Activated CD8-positive, alpha-beta memory T cell treated with anti-CD3 and anti-CD28 coated beads for 36 hours (primary cell): Measurements from ENCODE around the gene TBCB. TPM values are rescaled to one million over a fixed set of nuclear protein-coding genes. Genes with fewer than 3 reads are reported as not detected.

ENCODE experiments used
- CTCF ChIA-PET: fragments of 350-600 bp; sonication (Branson Sonifier 250); formaldehyde crosslinking; loops from one replicate; lab custom pipeline; 2021; ENCODE audit warnings: antibody characterized with exemption; lab: Charles Lee
- POLR2A ChIA-PET: fragments of 350-600 bp; sonication (Branson Sonifier 250); formaldehyde crosslinking; loops from one replicate; lab custom pipeline; 2021; ENCODE audit warnings: antibody characterized with exemption; lab: Charles Lee
- total RNA-seq, 2 experiments: library from RNA; stranded (reverse); gene quantifications; one replicate each; pipeline ENCODE4 v1.2.3, GENCODE V29; 2021

The TBCB gene
- total RNA-seq, 2 experiments from 2014 or later, result 114 to 121 TPM

GRCh38 chr19:36099166-36099785 lies 16.0 kb upstream of the TBCB start:
- CTCF ChIA-PET, result interaction anchor here (0.9 to 1.2 kb wide), 2 partner anchors 12 to 38 kb away, joined by 3 to 4 read pairs; partner anchors contain the start of gene OVOL3
- POLR2A ChIA-PET, result no interaction called here

DNA sequence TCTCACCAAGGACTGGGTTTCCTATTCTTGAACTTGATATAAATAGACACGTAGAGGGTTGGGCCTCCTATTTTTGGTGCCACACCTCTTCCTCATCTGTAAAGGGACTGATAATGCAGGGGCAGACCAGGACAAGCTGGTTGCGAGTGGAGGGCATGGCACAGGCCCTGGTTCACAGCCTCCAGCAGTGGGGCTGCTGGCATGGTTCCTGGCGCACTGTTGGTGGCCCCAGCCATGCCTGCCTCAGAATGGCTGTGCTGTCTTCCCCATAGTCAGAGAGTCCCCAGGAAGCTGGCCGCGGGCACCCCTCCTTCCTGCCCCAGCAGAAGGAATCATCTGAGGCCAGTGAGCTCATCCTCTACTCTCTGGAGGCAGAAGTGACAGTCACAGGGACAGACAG lies 14.8 kb upstream of the TBCB start:
- POLR2A ChIA-PET, result no interaction called here
- CTCF ChIA-PET, result interaction anchor here (0.9 to 1.2 kb wide), 2 partner anchors 10 to 39 kb away, joined by 3 to 4 read pairs; partner anchors contain the start of gene OVOL3

DNA sequence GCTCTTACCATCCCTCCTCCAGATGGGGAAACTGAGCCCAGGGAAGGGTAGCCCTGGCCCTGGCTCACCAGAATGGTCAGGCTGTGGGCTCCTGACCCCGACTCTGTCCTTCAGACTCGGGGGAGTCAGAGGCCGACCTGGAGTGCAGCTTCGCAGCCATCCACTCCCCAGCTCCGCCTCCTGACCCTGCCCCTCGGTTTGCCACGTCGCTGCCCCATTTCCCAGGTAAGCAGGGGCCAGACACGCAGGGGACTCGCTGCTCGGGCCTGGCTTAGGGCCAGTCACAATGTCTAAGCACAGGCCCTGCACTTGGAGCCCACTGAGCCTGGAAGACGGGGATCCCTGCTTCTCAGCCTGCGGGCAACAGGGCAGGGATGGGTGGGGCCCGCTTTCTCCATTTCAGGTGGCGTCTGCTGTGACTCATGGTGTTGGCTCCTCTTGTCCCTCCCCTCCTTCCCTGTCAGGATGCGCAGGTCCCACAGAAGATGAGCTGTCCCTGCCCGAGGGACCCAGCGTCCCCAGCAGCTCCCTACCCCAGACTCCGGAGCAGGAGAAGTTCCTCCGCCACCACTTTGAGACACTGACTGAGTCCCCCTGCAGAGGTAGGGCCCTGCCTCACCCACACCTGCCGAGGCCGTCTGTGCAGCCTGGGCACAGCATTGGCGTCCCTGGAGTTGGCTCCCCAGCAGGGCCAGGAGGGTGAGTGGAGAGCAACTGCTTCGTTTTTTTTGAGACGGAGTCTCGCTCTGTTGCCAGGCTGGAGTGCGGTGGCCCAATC lies 13.5 kb upstream of the TBCB start:
- POLR2A ChIA-PET, result no interaction called here
- CTCF ChIA-PET, result no interaction called here

DNA sequence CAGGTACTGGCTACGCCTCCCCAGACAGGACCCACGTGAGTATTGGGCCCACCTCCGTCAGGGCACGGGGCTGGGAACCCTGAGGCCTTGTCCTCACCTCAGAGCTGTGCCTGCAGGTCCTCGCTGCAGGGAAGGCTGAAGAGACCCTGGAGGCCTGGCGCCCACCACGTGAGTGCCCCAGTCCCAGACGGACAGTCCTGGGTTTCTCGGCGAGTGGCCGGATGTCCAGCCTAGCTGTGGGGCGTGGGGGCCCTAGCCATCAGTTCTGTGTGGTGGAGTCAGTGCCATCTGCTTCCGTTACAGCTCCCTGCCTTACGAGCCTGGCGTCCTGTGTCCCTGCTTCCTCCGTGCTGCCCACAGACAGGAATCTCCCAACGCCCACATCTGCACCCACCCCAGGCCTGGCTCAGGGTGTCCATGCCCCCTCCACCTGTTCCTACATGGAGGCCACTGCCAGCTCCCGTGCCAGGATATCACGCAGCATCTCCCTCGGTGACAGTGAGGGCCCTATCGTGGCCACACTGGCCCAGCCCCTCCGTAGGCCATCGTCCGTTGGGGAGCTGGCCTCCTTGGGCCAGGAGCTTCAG lies 12.1 kb upstream of the TBCB start:
- CTCF ChIA-PET, result interaction anchor here (1.0 kb wide), 1 partner anchor 50 kb away, joined by 3 read pairs; no protein-coding TSS in a partner anchor
- POLR2A ChIA-PET, result no interaction called here

DNA sequence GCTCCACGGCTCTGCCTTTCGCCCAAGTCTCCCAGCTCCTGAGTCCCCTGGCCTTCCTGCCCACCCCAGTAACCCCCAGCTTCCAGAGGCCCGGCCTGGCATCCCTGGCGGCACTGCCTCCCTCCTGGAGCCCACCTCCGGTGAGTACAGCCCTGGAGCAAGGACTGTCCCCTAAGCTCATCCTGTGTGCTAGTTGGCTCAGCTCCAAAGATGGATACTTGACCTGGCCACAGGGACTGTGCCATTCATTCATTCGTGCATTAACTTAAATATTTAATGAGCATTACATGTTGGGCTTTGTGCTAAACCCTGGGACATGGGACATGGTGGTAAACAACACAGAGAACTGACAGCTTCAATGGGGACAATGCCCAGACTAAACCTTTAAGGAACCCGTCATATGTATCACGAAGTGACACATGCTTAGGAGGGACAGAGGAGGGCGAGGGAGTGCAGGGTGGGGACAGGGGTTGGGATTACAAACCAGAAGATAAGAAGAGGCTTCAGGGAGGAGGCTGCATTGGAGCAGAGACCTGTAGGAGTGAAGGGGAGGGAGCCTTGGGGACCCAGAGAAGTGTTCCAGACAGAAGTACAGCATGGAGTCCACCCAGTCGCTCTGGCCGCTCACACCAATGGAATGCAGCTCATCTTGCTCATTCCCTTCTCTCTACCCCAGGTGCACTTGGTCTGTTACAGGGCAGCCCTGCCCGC lies 11.3 kb upstream of the TBCB start:
- POLR2A ChIA-PET, result interaction anchor here (0.6 to 0.9 kb wide), 2 partner anchors 18 to 90 kb away, joined by 3 to 6 read pairs; partner anchors contain the start of gene ALKBH6
- CTCF ChIA-PET, result interaction anchor here (1.0 kb wide), 1 partner anchor 51 kb away, joined by 3 read pairs; no protein-coding TSS in a partner anchor

GRCh38 chr19:36106441-36106840 lies 8.8 kb upstream of the TBCB start:
- CTCF ChIA-PET, result interaction anchor here (0.7 kb wide), 3 partner anchors 51 to 704 kb away, joined by 3 to 6 read pairs (median 4); no protein-coding TSS in a partner anchor
- POLR2A ChIA-PET, result no interaction called here

DNA sequence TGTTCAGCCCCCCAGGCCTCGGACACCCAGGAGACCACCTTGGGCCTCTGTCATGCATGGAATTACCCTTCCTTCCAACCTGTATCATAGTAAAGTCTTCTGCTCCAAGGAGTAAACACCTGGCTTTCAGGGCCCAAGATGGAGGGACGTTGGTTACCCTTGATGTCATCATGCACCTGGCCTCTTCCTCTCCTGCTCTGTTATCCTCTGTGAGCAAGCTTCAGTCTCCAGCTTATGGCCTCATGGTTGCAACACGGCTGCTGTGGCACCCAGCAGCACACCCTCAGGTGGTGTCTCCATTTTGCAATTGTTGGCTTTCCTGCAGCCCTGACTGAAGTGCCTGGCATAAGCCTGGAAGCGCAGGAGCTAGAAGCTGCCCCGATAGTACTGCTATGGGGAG lies 8.3 kb upstream of the TBCB start:
- POLR2A ChIA-PET, result interaction anchor here (0.5 kb wide), 1 partner anchor 65 kb away, joined by 4 read pairs; no protein-coding TSS in a partner anchor

DNA sequence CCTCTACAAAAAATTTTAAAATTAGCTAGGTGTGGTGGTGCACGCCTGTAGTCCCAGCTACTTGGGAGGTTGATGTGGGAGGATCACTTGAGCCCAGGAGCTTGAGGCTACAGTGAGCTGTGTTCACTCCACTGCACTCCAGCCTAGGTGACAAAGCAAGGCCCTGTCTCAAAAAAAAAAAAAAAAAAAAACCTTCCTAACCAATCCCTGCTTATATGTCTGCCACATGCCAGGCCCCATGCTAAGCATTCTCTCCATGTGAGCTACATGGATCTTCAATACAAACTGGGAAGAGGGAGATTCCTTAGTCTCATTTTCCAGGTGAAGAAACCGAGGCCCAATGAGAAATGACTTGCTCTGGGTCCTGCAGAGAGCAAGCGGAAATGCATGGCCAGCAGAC lies 6.6 kb upstream of the TBCB start:
- ChIA-PET CTCF (interaction anchor here (0.6 kb wide), 1 partner anchor 47 kb away, joined by 4 read pairs; no protein-coding TSS in a partner anchor), POLR2A (no interaction called here)

More for the DNA sequence above, 8.3 kb upstream of the TBCB start:
- CTCF ChIA-PET, result interaction anchor here (0.7 kb wide), 1 partner anchor 704 kb away, joined by 3 read pairs; no protein-coding TSS in a partner anchor

DNA sequence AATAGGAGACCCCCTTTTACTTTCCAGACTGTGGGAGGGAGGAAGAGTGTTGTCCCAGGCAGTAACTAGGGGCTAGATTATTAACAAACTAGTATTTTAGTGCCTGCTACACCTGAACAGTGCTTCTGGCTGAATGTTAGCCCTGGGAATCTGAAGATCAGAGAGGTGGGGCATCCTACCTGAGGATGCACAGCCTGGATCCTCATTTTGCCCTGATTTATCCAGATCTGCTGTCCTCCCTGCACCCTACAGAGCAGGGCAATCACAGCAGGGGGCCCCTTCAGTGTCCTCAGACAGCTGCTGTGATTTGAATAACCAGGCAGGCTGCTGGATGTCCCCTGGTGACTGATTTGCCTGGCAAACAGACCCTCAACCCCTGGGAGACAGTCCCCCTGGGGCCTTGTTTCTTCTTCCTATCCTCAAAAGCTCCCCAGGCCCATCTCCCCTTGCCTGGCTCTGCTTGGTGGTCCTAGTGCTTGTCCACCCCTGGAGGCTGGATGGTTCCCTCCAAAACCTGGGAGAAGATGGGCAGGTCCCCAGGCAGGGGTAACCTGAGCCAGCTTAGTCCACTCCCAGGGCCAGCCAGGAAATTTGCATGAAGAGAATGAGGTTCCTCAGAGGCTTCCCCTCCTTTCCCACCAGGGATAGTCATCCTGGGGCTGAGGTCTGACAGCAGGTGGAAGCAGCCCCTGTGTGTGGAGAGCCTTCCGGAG lies 4.6 kb upstream of the TBCB start, which contains the start of gene OVOL3:
TSS of gene OVOL3 (plus strand) at position 657 of the 713 bp plus-strand sequence. CDS start 60 bp downstream, outside the sequence.
- POLR2A ChIA-PET, result no interaction called here
- CTCF ChIA-PET, result interaction anchor here (0.9 kb wide), 1 partner anchor 11 kb away, joined by 3 read pairs; no protein-coding TSS in a partner anchor

GRCh38 chr19:36111200-36111539 lies 4.1 kb upstream of the TBCB start:
- ChIA-PET POLR2A (no interaction called here), CTCF (interaction anchor here (0.9 kb wide), 1 partner anchor 11 kb away, joined by 3 read pairs; no protein-coding TSS in a partner anchor)

GRCh38 chr19:36112678-36113077 lies 2.6 kb upstream of the TBCB start:
- CTCF ChIA-PET, result no interaction called here
- POLR2A ChIA-PET, result no interaction called here

DNA sequence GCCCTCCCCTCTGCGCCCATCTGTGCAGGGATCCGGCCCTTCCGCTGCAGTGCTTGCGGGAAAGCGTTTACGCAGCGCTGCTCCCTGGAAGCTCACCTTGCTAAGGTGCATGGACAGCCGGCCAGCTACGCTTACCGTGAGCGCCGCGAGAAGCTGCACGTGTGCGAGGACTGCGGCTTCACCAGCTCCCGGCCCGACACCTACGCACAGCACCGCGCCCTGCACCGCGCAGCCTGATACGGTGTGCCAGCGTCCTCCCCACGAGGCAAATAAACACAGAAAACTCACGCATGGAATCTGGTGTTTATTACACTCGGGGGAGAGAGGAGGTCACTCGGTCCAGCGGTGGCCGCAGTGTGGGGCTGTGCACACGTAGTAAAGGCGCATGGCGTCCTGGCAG lies 1.8 kb upstream of the TBCB start:
- CTCF ChIA-PET, result interaction anchor here (1.0 kb wide), 1 partner anchor 15 kb away, joined by 4 read pairs; no protein-coding TSS in a partner anchor
- POLR2A ChIA-PET, result no interaction called here

DNA sequence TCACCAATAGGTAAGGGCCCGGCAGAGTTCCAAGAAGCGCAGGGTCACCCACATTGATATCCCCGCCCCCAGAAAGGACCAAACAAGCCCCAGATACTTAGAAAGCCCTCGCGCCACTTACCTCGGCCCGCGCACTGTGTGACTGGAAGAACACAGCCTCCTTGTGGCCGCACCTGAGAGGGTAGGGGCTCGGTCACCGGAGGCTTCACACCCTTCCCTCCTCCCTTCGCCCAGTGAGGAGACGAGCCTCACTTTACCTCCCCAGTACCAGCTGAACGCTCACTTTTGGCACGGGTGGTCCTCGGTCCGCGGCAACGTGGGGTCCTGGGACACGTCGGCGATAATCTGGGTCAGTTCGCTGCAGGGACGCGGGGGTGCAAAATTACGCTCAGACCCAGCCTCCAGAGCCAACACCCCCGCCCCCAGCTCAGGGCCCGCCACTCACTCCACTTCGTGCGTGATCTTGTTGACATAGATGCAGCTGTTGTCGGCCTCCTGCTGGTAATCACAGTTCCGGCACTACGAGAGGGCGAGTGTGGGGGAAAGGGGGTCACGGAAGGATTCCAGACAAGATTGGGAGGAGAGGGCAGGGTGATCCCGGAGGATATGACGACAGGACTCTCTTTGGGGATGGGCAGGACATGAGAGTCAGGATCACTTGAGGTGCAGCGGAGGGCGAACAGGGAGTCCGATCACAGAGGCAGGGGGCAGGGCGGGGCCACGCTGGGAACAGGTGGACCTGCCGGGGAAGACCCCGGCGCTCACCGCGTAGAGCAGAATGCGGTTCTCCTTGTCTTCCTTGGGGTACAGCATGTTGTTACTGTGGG lies 1.2 kb upstream of the TBCB start:
- POLR2A ChIA-PET, result interaction anchor here (0.7 to 1.9 kb wide), 3 partner anchors 13 to 570 kb away, joined by 3 to 15 read pairs (median 3); no protein-coding TSS in a partner anchor

DNA sequence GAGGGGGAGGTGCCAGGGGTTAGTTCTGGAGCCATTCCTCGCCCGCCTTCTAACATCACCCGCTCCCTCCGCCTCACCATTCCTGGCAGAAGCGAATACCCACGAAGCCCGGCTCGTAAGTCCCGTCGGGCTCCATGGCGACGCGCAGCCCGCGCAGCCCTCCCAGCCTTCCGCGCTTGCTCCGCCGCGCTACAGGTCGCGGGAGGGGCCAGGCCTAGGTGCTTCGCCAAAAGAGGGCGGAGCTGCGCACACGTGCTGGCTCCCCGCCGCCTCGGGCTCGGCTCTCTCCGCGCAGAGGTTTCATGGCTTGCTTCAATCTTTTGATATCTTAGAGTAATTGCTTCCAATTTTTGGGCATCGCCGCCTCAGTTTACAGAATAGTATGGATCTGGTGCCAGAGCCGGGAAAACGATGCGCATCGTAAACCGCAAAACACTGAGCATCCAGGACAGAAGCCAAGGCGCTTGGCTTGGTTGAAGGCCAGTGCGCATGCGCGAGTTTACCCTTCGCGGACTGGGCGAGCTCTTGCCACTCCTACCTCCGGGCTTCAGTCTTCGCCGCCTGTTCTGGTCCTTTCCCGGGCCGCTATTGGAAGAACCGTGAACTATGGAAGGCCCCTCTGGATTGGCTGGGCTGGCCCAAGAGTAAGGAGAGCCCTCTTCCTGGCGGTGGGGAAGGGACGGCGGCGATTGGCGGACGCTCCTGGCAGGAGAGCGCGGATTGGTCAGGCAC lies 381 bp upstream of the TBCB start, which contains the start of gene POLR2I:
TSS of gene POLR2I (minus strand) at position 155 of the 732 bp plus-strand sequence. CDS start at position 136, 19 bp downstream.
- POLR2A ChIA-PET, result interaction anchor here (0.5 to 1.9 kb wide), 11 partner anchors 11 to 1663 kb away, joined by 3 to 15 read pairs (median 3); partner anchors contain the start of genes CAPNS1 and THAP8
- CTCF ChIA-PET, result interaction anchor here (0.7 to 3.5 kb wide), 3 partner anchors 13 to 61 kb away, joined by 3 to 15 read pairs (median 5); partner anchors contain the start of gene THAP8

More for the DNA sequence above, 1.2 kb upstream of the TBCB start:
- CTCF ChIA-PET, result interaction anchor here (1.0 kb wide), 1 partner anchor 14 kb away, joined by 4 read pairs; no protein-coding TSS in a partner anchor

- POLR2A ChIA-PET, result interaction anchor here (1.3 kb wide), 1 partner anchor 102 kb away, joined by 3 read pairs; no protein-coding TSS in a partner anchor
- CTCF ChIA-PET, result interaction anchor here (0.6 to 3.5 kb wide), 2 partner anchors 11 to 60 kb away, joined by 3 to 15 read pairs; no protein-coding TSS in a partner anchor
Observed at GRCh38 chr19:36116344-36116637, 1.0 kb downstream of the TBCB start.
